Measurements from ENCODE around the gene R3HDM2.

R3HDM2 gene

DNA sequence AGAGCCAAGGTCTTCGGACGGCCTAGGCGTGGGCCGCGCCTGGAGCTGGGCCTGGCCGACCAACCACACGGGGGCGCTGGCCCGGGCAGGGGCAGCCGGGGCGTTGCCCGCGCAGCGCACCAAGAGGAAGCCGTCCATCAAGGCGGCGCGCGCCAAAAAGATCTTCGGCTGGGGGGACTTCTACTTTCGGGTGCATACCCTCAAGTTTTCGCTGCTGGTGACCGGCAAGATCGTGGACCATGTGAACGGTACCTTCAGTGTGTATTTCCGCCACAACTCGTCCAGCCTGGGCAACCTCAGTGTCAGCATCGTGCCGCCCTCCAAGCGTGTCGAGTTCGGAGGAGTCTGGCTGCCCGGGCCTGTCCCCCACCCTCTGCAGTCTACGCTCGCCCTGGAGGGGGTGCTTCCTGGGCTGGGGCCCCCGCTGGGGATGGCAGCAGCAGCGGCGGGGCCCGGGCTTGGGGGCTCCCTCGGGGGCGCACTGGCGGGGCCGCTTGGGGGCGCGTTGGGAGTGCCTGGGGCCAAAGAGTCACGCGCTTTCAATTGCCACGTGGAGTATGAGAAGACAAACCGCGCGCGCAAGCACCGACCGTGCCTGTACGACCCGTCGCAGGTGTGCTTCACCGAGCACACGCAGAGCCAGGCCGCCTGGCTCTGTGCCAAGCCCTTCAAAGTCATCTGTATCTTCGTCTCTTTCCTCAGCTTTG lies 205.7 kb downstream of the R3HDM2 start:
- DNase-seq, result peak; percentile 79

- DNase-seq, result no peak
These were observed 206.4 kb downstream of the R3HDM2 start for GRCh38 chr12:57224278-57224972.

DNA sequence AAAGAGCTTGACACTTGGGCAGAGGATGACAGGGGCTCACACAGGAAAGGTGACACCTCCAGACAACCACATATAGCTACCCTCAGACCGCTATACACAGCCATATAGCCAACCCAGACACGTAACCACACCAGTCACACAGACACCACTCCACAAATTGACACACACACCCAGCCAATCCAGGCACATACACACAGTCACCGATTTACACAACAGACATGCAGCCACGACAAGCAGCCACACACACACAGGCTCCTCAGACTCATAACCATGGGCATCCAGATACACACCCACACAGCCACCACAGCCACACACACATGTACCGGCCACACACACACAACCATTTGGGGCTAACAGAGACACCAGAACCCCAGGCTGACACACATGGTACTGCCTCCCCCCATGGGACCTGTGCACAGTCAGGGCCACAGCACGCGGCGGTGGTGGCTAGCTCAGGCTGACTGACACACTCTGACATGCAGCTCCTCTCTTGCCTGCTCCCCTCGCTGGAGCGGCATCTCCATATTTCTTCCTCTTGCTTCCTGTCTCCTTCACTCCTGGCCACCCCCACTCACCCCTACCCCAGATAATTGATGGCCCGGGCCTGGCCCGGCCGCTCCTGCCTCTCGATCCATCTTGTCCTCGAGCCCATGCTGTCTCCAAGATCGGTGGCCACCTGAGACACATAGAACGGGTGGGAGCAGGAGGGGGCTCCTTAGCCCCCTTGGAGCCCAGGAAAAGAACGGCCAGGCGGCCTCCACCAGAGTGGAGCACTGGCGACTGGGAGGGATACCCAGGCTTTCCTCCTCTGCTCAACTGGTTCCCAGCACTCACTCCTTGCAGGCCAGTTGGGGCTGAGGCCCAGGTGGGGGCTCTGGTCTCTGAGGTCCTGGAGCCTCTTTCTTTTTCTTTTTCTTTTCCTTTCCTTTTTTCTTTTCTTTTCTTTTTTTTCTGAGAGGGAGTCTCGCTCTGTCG lies 207.4 kb downstream of the R3HDM2 start:
- no peak for DNase-seq

GRCh38 chr12:57222286-57223190 lies 208.3 kb downstream of the R3HDM2 start:
- DNase-seq, result no peak

GRCh38 chr12:57221169-57221917 lies 209.5 kb downstream of the R3HDM2 start:
- no peak for DNase-seq

DNA sequence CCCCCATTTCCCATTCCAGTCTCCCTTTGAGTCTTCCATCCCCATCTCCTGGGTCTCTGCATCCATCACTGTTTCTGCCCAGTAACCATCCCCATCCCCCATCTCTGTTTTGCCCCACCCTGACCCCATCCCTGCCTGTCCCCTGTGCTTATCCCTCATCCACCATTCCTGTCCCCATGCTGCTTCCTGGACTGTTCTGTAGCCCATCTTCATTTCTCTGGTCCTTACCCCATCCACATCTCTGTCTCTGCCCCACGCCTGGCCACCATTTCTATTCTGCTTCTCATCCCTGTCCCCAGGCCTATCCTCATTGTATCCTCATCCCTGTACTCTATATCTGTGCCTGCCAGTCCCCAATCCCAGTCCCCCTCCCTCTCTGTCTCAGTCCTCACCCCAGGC lies 210.1 kb downstream of the R3HDM2 start:
- DNase-seq, result no peak

GRCh38 chr12:57219993-57220754 lies 210.7 kb downstream of the R3HDM2 start:
- DNase-seq, result no peak

DNA sequence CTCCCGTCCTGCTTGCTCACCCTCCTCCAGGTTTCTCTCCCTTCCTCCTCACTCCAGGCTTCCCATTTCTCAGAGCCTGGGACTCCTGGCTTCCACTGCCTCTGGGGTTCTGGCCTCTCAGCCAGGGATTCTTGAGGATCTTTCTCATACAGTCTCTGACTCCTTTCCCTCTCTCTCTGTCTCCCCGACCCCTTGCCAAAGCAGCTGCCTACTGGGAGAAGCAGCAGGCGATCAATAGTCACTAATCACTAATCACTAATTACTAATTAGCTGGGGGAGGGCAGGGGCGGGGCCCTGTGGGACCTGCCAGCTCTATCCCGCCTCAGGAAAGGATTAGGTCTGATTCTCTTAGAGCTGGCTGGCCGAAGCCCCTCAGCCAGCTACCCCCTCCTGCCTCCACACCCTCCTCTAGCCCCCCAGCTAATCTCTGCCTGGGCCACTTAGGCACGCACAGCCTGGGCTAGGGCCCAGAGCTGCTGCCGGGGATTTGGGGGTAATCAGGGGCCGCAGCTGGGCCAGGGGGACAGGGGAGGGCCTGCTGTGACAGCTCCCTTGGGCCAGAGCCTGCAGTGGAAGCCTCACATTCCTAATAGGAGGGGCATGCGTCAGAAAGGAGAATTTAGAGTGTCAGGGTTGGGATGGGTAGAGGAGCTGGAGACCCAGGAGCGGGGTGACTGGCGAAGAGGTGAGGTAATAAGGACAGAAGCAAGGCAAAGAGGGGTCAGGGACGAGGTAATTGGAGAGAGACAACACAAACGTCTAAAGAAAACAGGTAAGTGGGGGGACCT lies 211.4 kb downstream of the R3HDM2 start:
- no peak for DNase-seq

GRCh38 chr12:57218030-57218853 lies 212.6 kb downstream of the R3HDM2 start:
- no peak for DNase-seq

- DNase-seq, result no peak
These were observed 213.6 kb downstream of the R3HDM2 start for GRCh38 chr12:57216921-57217879.

GRCh38 chr12:57216014-57216911 lies 214.6 kb downstream of the R3HDM2 start, which contains the start of gene NXPH4:
Gene NXPH4, plus strand, starts transcription at chr12:57216794. Its CDS starts 176 bp downstream, at chr12:57216970.
- peak; percentile 49 for DNase-seq

DNA sequence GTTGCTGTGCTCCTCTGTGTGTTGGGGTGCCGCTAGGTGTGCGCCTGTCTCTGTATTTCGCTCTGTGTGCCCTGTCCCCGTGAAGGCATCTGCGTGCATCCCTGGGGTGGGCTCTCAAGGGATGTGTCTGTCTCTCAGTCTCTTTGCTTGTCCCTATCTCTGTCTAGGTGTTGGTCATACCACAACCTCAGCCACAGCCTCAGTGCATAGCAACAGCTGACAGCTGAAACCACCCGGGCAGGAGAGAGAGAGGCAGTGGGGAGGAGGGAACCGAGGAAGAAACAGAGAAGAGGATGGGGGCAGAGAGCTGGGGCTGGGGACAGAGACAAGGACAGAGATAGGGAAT lies 215.2 kb downstream of the R3HDM2 start:
- peak; percentile 63 for DNase-seq

DNA sequence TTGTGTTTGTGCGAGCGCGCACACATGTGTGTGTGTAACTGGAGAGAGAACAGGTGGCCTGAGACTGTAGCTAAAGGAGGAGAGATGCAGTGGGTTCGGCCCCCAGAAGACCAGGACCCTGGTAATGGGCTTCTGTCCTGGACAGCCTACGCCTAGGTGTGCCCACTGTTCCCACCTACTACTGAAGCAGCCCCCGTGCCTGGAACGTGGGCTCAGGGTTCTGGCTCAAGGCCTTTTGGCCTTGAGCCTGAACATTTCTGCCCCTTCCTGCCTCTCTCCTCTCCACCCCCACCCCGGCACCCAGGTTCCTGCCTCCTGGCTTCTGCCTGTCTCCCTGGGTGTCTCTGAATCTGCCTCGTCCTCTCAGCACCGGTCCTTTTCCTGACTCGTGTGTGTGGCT lies 215.8 kb downstream of the R3HDM2 start:
- no peak for DNase-seq

- peak; percentile 73 for DNase-seq
These were observed 216.5 kb downstream of the R3HDM2 start for GRCh38 chr12:57214398-57214781.

DNA sequence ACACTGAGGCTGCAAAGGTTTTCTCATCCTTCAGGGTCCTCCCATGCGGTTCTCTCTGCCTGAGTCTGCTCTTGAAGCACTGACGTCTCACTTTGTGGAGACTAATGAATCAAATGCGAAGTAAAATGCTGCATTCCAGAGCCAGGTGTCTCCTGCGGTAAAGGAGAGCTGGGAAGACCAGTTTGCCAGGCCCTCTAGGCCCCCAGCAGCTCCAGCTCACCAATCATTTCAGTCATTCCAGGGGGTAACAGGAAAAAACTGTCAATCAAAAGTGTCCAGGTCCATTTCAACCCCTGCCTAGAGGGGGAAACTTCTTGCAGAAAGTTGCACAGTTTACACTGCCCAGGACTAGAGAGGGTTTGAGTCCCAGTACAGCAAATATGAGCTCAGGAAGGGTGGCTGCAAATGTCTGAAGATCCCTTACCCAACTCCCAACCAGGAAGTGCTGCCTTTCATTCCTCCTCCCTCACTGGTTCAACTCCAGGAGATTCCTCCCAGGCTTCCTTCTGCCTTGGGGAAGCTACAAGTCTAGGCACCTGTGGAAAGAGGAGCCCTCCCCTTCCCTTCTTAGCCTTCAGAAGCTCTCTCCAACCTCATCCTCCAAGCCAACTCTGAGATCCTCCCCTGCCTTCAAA lies 217.0 kb downstream of the R3HDM2 start:
- no peak for DNase-seq

DNA sequence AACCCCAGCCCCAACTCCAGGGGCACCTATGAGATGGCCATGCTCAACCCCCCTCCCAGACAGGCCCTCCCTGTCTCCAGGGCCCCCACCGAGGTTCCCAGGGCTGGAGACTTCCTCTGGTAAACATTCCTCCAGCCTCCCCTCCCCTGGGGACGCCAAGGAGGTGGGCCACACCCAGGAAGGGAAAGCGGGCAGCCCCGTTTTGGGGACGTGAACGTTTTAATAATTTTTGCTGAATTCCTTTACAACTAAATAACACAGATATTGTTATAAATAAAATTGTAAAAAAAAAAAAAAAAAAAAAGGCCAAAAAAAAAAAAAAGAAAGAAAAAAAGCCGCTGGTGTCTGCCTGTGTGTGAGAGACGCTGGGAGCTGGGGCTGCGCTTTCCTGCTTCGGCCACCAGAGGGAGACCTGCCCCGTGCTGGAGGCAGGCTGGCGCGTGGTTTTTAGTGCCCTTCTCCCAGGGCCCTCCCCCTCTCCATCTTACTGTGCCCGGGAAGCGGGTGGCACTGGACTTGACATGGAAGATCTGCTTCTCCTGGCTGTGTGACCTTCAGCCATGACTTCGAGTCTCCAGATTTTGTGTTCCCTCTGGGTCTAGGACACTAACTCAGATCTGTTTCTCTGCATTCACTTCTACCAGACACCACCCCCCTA lies 217.7 kb downstream of the R3HDM2 start:
- DNase-seq, result peak; percentile 86
